Naive thymus-derived CD4-positive, alpha-beta T cell (primary cell): Measurements from ENCODE around the gene BTG2. TPM values are rescaled to one million over a fixed set of nuclear protein-coding genes. Genes with fewer than 3 reads are reported as not detected.

Experiments used
- ATAC-seq: fragments of 150-1000 bp; cut with Tn5 transposase; 2 replicates; pipeline ENCODE4 v1.10.0; 2021; ENCODE audit warnings: mild to moderate bottlenecking, moderate library complexity
- CTCF ChIA-PET: fragments of 350-600 bp; sonication (Branson Sonifier 250); formaldehyde crosslinking; loops from one replicate; lab custom pipeline; 2021; ENCODE audit warnings: antibody characterized with exemption; lab: Charles Lee
- POLR2A ChIA-PET: fragments of 350-600 bp; sonication (Branson Sonifier 250); formaldehyde crosslinking; loops from one replicate; lab custom pipeline; 2021; ENCODE audit warnings: antibody characterized with exemption, inconsistent platforms; lab: Charles Lee
- DNase-seq, 9 donors: peaks; one replicate each; pipeline versions ENCODE4 v3.0.0 to v3.0.0-alpha.2; 2020 to 2022; ENCODE audit warnings: mixed read lengths in 1 of 9
- H3K27ac ChIP-seq: one replicate; pipeline ENCODE4 v1.7.0; 2013; ENCODE audit warnings: mild to moderate bottlenecking, low read depth, low read length, moderate library complexity
- H3K27me3 ChIP-seq, 2 donors: one replicate each; pipeline ENCODE4 v1.7.0; 2013; ENCODE audit warnings: low read length in 2 of 2, mild to moderate bottlenecking in 2 of 2, moderate library complexity in 2 of 2; ENCODE audit not compliant: control insufficient read depth in 2 of 2, insufficient read depth in 2 of 2
- H3K36me3 ChIP-seq, 3 experiments: 1 replicate in 2 of 3; 2 replicates in 1 of 3; pipeline ENCODE4 v1.7.0; 2013; ENCODE audit warnings: low read length in 3 of 3, mild to moderate bottlenecking in 3 of 3, moderate library complexity in 1 of 3; ENCODE audit not compliant: insufficient read depth in 3 of 3, control insufficient read depth in 2 of 3
- H3K4me1 ChIP-seq, 2 donors: one replicate each; pipeline ENCODE4 v1.7.0; 2013; ENCODE audit warnings: low read length in 2 of 2, mild to moderate bottlenecking in 2 of 2, moderate library complexity in 1 of 2; ENCODE audit not compliant: control insufficient read depth in 2 of 2, insufficient read depth in 2 of 2
- H3K4me3 ChIP-seq: 2 replicates; pipeline ENCODE4 v1.7.0; 2013; ENCODE audit warnings: mild to moderate bottlenecking, low read length
- H3K9me3 ChIP-seq, 3 experiments: 1 replicate in 2 of 3; 2 replicates in 1 of 3; pipeline ENCODE4 v1.7.0; 2013; ENCODE audit warnings: low read length in 3 of 3; ENCODE audit not compliant: control insufficient read depth in 2 of 3
- H3K27ac Mint-ChIP-seq, 9 donors: one replicate each; pipeline ENCODE4 v1.8.0; 2020 to 2022; ENCODE audit warnings: mixed read lengths in 9 of 9, mild to moderate bottlenecking in 8 of 9, moderate library complexity in 5 of 9, inconsistent platforms in 2 of 9
- H3K27me3 Mint-ChIP-seq, 5 donors: one replicate each; pipeline ENCODE4 v1.8.0; 2021 to 2022; ENCODE audit warnings: mixed read lengths in 5 of 5, mild to moderate bottlenecking in 1 of 5
- H3K36me3 Mint-ChIP-seq, 5 donors: one replicate each; pipeline ENCODE4 v1.8.0; 2020 to 2022; ENCODE audit warnings: mixed read lengths in 5 of 5, mild to moderate bottlenecking in 3 of 5, inconsistent platforms in 1 of 5
- H3K4me1 Mint-ChIP-seq, 7 donors: one replicate each; pipeline ENCODE4 v1.8.0; 2020 to 2022; ENCODE audit warnings: mixed read lengths in 7 of 7, mild to moderate bottlenecking in 3 of 7, inconsistent platforms in 1 of 7
- H3K4me3 Mint-ChIP-seq, 10 donors: one replicate each; pipeline ENCODE4 v1.8.0; 2020 to 2022; ENCODE audit warnings: mild to moderate bottlenecking in 10 of 10, mixed read lengths in 10 of 10, moderate library complexity in 6 of 10, inconsistent platforms in 2 of 10
- H3K9me3 Mint-ChIP-seq, 11 donors: one replicate each; pipeline ENCODE4 v1.8.0; 2020 to 2022; ENCODE audit warnings: mixed read lengths in 11 of 11, mild to moderate bottlenecking in 4 of 11, inconsistent platforms in 1 of 11, moderate library complexity in 1 of 11
- intact Hi-C, 2 donors: fragments of 100-400 bp; cut with micrococcal nuclease; formaldehyde crosslinking; loops; one replicate each; pipeline ENCODE4 v1.15.1; 2023
- polyA plus RNA-seq, 2 donors: library from polyadenylated mRNA; unstranded; fragments of 300-500 nt; fragmentation: Illumina TruSeq; gene quantifications; one replicate each; pipeline ENCODE4 v1.2.3, GENCODE V29; 2021
- total RNA-seq, 6 experiments: library from RNA in 5 of 6; stranded (reverse) in 5 of 6; gene quantifications; 1 replicate in 5 of 6; 2 replicates in 1 of 6; pipeline ENCODE4 v1.2.3 and lab custom pipeline; 2021 to 2026

Gene BTG2
- total and polyA plus RNA-seq, 7 experiments from 2014 or later = 118 to 654 (median 236) TPM

DNA sequence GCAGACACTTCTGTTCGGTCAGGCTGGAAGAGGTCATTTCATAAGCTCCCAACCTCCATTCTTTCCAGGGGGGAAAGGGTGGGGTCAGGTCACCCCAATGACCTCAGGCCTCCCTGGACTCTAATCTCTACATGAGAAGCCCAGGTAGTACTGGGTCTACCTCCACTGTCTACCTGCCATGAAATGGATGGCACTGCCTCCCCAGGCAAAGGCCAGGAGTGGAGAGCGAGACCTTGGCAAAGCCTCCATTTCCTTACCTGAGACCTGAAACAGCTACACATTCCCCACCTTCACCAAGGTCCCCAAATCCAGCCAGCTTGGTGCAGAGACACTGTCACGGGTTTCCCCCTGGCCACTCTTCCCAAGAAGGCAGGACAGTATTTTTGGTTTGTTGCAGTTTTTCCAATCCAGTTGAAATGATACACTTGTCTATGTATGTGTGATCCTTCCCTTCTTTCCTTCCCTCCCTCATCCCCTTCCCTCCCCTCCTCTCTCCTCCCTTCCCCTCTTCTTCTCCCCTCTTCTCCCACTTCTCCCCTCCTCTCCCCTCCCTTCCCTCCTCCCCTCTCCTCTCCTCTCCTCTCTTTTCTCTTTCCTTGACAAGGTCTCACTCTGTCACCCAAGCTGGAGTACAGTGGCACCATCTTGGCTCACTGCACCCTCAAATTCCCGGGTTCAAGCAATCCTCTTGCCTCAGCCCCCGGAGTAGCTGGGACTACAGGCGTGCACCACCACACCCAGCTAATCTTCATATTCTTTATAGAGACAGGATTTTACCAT, 16.1 kb downstream of the BTG2 start:
- no peak for DNase-seq
- peaks cover 0 to 3% (median 0%) of the 10 kb centered on the region in 11 donors for H3K9me3 Mint-ChIP-seq
- Histone ChIP-seq H3K9me3 (no peaks in the 10 kb centered on the region), H3K27me3 (no peaks in the 10 kb centered on the region), H3K4me3 (peak overlapping the region; percentile 41), H3K4me1 (peaks cover 74 to 82% of the 10 kb centered on the region in 2 donors), H3K36me3 (no peaks in the 10 kb centered on the region), H3K27ac (peak overlapping the region; percentile 98)
- H3K4me3 Mint-ChIP-seq = peak overlapping the region; percentile 66 to 88 (median 82)
- POLR2A ChIA-PET = interaction anchor here (0.6 to 24.2 kb wide), 9 partner anchors 9 to 305 kb away, joined by 3 to 1812 read pairs (median 10); partner anchors contain the start of genes ATP2B4 and BTG2
- no peak for ATAC-seq
- peaks cover 82 to 98% (median 95%) of the 10 kb centered on the region in 7 donors for H3K4me1 Mint-ChIP-seq
- intact Hi-C loops = loop anchor here (1.0 to 10.0 kb wide), 15 partner anchors 15 to 1963 kb away; partner anchors contain the start of genes PPFIA4 (in 2 of the 2), ZBED6 (in 2 of the 2), ZC3H11A (in 2 of the 2) and ADIPOR1 (in 1 of the 2)
- peaks cover 0 to 4% (median 0%) of the 10 kb centered on the region in 5 donors for H3K36me3 Mint-ChIP-seq
- H3K27ac Mint-ChIP-seq = peak overlapping the region; percentile 85 to 100 (median 99)
- CTCF ChIA-PET = interaction anchor here (0.6 to 9.7 kb wide), 10 partner anchors 9 to 211 kb away, joined by 3 to 215 read pairs (median 7); no protein-coding TSS in a partner anchor
- no peaks in the 10 kb centered on the region for H3K27me3 Mint-ChIP-seq

DNA sequence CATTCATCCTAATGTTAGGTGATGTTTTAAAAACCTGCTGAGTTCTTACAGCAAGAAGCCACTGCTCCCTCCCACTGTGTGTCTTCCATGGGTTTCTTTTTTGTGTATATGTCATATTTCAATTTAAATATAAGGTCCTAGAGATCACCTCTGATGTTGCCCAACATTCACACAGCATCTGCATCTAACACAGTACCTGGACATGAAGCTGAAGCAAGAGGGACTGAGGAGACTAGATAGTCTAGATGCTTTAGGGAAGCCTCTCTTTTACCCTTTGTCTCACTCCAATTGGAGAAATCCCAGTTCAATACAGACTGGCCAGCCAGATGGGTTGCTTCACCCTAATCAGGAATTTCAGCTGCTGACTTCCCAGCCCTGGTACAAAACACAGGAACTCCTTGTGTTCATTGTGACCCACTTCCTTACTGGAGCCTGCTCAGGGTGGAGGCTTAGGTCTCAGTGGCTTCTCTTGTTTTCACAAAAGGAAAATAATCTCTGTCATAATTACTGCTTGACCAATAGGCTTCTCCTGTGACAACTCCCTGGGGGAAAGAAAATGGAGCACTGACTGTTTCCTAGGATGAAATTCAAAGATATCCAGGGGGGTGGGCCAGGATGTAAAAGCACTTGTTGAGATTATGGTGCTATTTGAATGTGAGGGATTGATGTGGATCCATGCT, 17.3 kb downstream of the BTG2 start:
- peaks cover 0 to 2% (median 0%) of the 10 kb centered on the region in 5 donors for H3K36me3 Mint-ChIP-seq
- no peak for DNase-seq
- H3K9me3 Mint-ChIP-seq = peaks cover 0 to 3% (median 0%) of the 10 kb centered on the region in 11 donors
- peaks cover 80 to 98% (median 90%) of the 10 kb centered on the region in 7 donors for H3K4me1 Mint-ChIP-seq
- Histone ChIP-seq H3K27me3 (no peaks in the 10 kb centered on the region), H3K36me3 (no peaks in the 10 kb centered on the region), H3K4me1 (peaks cover 81 to 86% of the 10 kb centered on the region in 2 donors), H3K9me3 (no peaks in the 10 kb centered on the region), H3K4me3 (peak overlapping the region; percentile 9), H3K27ac (peak overlapping the region; percentile 98)
- peak overlapping the region; percentile 43 to 89 (median 82) for H3K4me3 Mint-ChIP-seq
- peak overlapping the region; percentile 85 to 100 (median 99) for H3K27ac Mint-ChIP-seq
- H3K27me3 Mint-ChIP-seq = no peaks in the 10 kb centered on the region
- ChIA-PET CTCF (interaction anchor here (3.5 to 9.7 kb wide), 5 partner anchors 15 to 50 kb away, joined by 62 to 215 read pairs (median 137); partner anchors contain the start of gene BTG2), POLR2A (interaction anchor here (1.1 to 24.2 kb wide), 5 partner anchors 13 to 41 kb away, joined by 3 to 1812 read pairs (median 113); partner anchors contain the start of gene BTG2)
- intact Hi-C loops = loop anchor here (5.0 to 10.0 kb wide), 11 partner anchors 285 to 1962 kb away; partner anchors contain the start of genes PPFIA4 (in 2 of the 2), ZBED6 (in 2 of the 2), ZC3H11A (in 2 of the 2) and ATP2B4 (in 1 of the 2)
- ATAC-seq = no peak

DNA sequence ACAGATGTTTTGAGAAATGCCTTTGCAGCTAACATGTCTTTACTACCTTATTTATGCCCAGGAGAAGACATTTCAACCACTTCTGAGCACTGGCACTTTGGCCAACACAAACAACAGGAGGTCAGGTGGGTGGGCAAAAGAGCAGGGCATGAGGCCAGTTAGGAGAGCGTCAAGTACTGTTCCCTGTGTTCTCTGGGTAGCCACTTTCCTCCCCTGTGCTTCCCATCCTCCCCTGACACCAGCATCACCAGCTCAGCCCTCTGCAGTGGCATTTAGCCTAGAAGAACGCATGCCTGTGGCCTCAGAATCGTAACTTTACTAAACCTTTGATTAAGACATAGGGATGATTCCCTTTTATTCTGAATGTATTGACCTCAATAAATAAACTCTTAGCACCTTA, 18.3 kb downstream of the BTG2 start:
- ChIA-PET POLR2A (interaction anchor here (1.1 to 24.2 kb wide), 8 partner anchors 7 to 441 kb away, joined by 3 to 1812 read pairs (median 42); partner anchors contain the start of genes BTG2 and LAX1), CTCF (interaction anchor here (0.8 to 9.7 kb wide), 6 partner anchors 14 to 50 kb away, joined by 4 to 215 read pairs (median 108); partner anchors contain the start of gene BTG2)
- H3K27me3 ChIP-seq = no peaks in the 10 kb centered on the region
- peak overlapping the region; percentile 9 for H3K4me3 ChIP-seq
- peaks cover 0 to 2% (median 0%) of the 10 kb centered on the region in 5 donors for H3K36me3 Mint-ChIP-seq
- H3K27ac Mint-ChIP-seq = peak overlapping the region; percentile 85 to 100 (median 99)
- H3K4me3 Mint-ChIP-seq = peak overlapping the region; percentile 74 to 89 (median 83)
- H3K4me1 ChIP-seq = peaks cover 82 to 85% of the 10 kb centered on the region in 2 donors
- DNase-seq (no peak), ATAC-seq (no peak)
- H3K9me3 ChIP-seq = no peaks in the 10 kb centered on the region
- H3K9me3 Mint-ChIP-seq = peaks cover 0 to 2% (median 0%) of the 10 kb centered on the region in 11 donors
- peak overlapping the region; percentile 98 for H3K27ac ChIP-seq
- no peaks in the 10 kb centered on the region for H3K27me3 Mint-ChIP-seq
- intact Hi-C loops = loop anchor here (5.0 to 10.0 kb wide), 11 partner anchors 284 to 1961 kb away; partner anchors contain the start of genes PPFIA4 (in 2 of the 2), ZBED6 (in 2 of the 2), ZC3H11A (in 2 of the 2) and ATP2B4 (in 1 of the 2)
- peaks cover 73 to 98% (median 92%) of the 10 kb centered on the region in 7 donors for H3K4me1 Mint-ChIP-seq
- H3K36me3 ChIP-seq = no peaks in the 10 kb centered on the region

DNA sequence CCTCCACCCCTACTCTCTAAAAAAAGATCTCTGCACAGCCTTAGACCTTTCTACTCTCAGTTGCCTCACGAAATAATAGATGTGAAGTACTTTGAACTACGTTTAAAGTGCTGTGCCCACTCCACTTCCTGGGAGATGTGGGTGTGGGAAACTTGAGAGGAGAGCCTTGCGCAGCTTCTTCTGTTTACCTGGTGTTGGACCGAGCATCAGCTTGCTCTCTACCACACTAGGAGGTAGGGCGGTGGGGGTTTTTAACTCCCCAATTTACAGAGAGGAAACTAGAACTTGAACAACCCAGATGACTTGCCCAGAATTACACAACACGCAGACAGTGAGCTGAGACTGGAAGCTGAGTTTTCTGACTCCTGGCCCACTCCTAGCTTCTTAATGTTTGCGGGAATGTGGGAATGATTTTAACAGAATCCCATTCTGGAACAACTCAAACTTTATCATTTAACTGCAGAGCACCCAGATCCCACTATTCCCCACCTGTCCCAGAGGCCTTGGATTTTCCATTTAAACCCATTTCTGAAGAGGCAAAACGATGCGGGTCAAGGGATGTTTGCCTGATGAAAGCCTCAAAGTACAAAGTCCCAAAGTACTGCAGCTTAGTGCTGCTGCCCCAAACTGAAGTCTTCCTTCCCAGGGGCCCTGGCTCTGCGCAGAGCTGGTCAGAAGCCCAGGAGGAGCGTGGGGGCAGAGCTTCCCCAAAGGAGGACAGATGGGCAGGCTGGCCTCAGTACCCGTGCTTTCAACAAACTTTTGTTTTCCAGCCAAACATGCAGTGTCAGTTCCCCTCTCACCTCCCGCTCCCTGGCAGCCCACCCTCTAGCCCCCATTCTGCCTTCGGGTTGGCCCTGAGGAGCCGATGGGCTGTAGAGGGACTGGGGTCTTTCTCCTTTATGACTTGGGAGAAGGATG, 19.0 kb downstream of the BTG2 start:
- Mint-ChIP-seq H3K36me3 (no peaks in the 10 kb centered on the region), H3K27ac (peak overlapping the region; percentile 85 to 100 (median 99)), H3K9me3 (no peaks in the 10 kb centered on the region), H3K4me1 (peaks cover 65 to 95% (median 91%) of the 10 kb centered on the region in 7 donors), H3K27me3 (no peaks in the 10 kb centered on the region), H3K4me3 (peak overlapping the region; percentile 79 to 89 (median 83))
- H3K4me3 ChIP-seq = peak overlapping the region; percentile 29
- no peaks in the 10 kb centered on the region for H3K27me3 ChIP-seq
- ChIA-PET POLR2A (interaction anchor here (1.1 to 24.2 kb wide), 8 partner anchors 7 to 440 kb away, joined by 3 to 1812 read pairs (median 42); partner anchors contain the start of genes BTG2 and LAX1), CTCF (interaction anchor here (0.8 to 9.7 kb wide), 7 partner anchors 12 to 51 kb away, joined by 4 to 215 read pairs (median 79); partner anchors contain the start of gene BTG2)
- peak; percentile 48 for ATAC-seq
- H3K27ac ChIP-seq = peak overlapping the region; percentile 98
- intact Hi-C loops = loop anchor here (5.0 to 10.0 kb wide), 13 partner anchors 283 to 1960 kb away; partner anchors contain the start of genes ATP2B4 (in 2 of the 2), PPFIA4 (in 2 of the 2), ZBED6 (in 2 of the 2) and ZC3H11A (in 2 of the 2)
- no peaks in the 10 kb centered on the region for H3K36me3 ChIP-seq
- H3K9me3 ChIP-seq = no peaks in the 10 kb centered on the region
- DNase-seq = peak in 8 of 9 donors; percentile 49 to 93 (median 89)
- peaks cover 82% of the 10 kb centered on the region in 2 donors for H3K4me1 ChIP-seq

DNA sequence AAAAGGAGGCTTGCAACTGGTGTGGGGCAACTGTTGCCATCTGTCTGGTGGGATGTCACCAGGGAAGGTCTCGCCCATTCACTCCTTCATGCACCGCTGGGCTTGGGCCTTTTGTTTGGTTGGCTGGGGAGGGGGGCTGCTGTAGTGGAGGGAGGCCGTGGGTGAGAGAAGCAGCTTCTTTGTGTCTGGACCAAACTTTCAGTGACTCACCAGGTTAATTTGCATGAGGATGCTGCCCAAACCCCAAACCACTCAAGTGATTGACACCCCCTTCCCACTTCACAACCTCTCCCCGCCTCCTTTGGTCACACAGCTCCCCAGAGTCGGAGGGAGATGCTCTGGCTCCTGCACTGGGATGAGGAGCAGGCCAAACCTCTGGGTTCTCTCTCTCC, 19.7 kb downstream of the BTG2 start:
- peaks cover 61 to 92% (median 85%) of the 10 kb centered on the region in 7 donors for H3K4me1 Mint-ChIP-seq

More for the DNA sequence above, 19.7 kb downstream of the BTG2 start:
- Histone ChIP-seq H3K27ac (peak overlapping the region; percentile 98), H3K27me3 (no peaks in the 10 kb centered on the region), H3K9me3 (no peaks in the 10 kb centered on the region), H3K4me3 (peak overlapping the region; percentile 29), H3K4me1 (peaks cover 75 to 76% of the 10 kb centered on the region in 2 donors), H3K36me3 (no peaks in the 10 kb centered on the region)
- CTCF ChIA-PET = interaction anchor here (1.2 to 9.7 kb wide), 7 partner anchors 12 to 163 kb away, joined by 4 to 215 read pairs (median 79); partner anchors contain the start of gene BTG2
- POLR2A ChIA-PET = interaction anchor here (2.2 to 24.2 kb wide), 6 partner anchors 8 to 439 kb away, joined by 7 to 1812 read pairs (median 93); partner anchors contain the start of genes BTG2 and LAX1
- intact Hi-C loops = loop anchor here (5.0 to 10.0 kb wide), 10 partner anchors 300 to 1960 kb away; partner anchors contain the start of genes ATP2B4 (in 1 of the 2), KDM5B (in 1 of the 2), LAX1 (in 1 of the 2) and MDM4 (in 1 of the 2)
- Mint-ChIP-seq H3K27ac (peak overlapping the region; percentile 85 to 100 (median 99)), H3K27me3 (no peaks in the 10 kb centered on the region), H3K9me3 (no peaks in the 10 kb centered on the region), H3K4me3 (peak overlapping the region; percentile 61 to 89 (median 82)), H3K36me3 (no peaks in the 10 kb centered on the region)
- DNase-seq (peak in 3 of 9 donors; percentile 18 to 72 (median 55)), ATAC-seq (no peak)
